Sigmoid colon (tissue), 7 donors: ENCODE data around the gene HMSD. TPM values are rescaled to one million over a fixed set of nuclear protein-coding genes. Genes with fewer than 3 reads are reported as not detected.
"Not testable (repeated sequence)": the region's sequence is repeated elsewhere in the genome, so short reads cannot be mapped to it uniquely, and the experiment has no call there.

Experiments used
- DNase-seq: peaks from one replicate; pipeline ENCODE4 v3.0.0-alpha.2; 2019
- H3K27ac ChIP-seq, 4 donors: fragments of 200-600 bp; sonication (generic); one replicate each; pipeline ENCODE4 v1.5.1; 2016 to 2019; ENCODE audit warnings: mild to moderate bottlenecking in 1 of 4
- H3K27me3 ChIP-seq, 3 donors: fragments of 200-600 bp; sonication (generic); one replicate each; pipeline ENCODE4 v1.5.1; 2019; ENCODE audit warnings: mild to moderate bottlenecking in 1 of 3
- H3K36me3 ChIP-seq, 4 donors: fragments of 200-600 bp; sonication (generic); one replicate each; pipeline ENCODE4 v1.5.1; 2016 to 2019
- H3K4me1 ChIP-seq, 4 donors: fragments of 200-600 bp; sonication (generic); one replicate each; pipeline ENCODE4 v1.5.1; 2017 to 2019
- H3K4me3 ChIP-seq, 4 donors: fragments of 200-600 bp; sonication (generic); one replicate each; pipeline ENCODE4 v1.5.1; 2017 to 2019; ENCODE audit warnings: mild to moderate bottlenecking in 2 of 4, moderate library complexity in 1 of 4
- H3K9me3 ChIP-seq, 4 donors: fragments of 200-600 bp in 3 of 4; sonication (generic) in 3 of 4; one replicate each; pipeline versions ENCODE4 v1.5.1 to v1.6.1; 2013 to 2019
- CTCF ChIP-seq, 4 experiments: fragments of 450-650 bp in 3 of 4; fragments of 200-600 bp in 1 of 4; IDR thresholded peaks; one replicate each; pipeline ENCODE4 v1.5.1; 2016 to 2019; ENCODE audit warnings: antibody characterized with exemption in 4 of 4, mild to moderate bottlenecking in 3 of 4, moderate library complexity in 2 of 4
- EP300 ChIP-seq, 4 donors: sonication (generic); formaldehyde crosslinking; IDR thresholded peaks; one replicate each; pipeline ENCODE4 v1.6.1; 2017; ENCODE audit warnings: antibody characterized with exemption in 4 of 4
- POLR2A ChIP-seq, 2 donors: fragments of 450-650 bp; IDR thresholded peaks; one replicate each; pipeline ENCODE4 v1.6.1; 2016; ENCODE audit warnings: antibody characterized with exemption in 2 of 2, mild to moderate bottlenecking in 2 of 2, moderate library complexity in 2 of 2
- POLR2AphosphoS5 ChIP-seq, 4 donors: sonication (generic); formaldehyde crosslinking; IDR thresholded peaks; one replicate each; pipeline ENCODE4 v1.6.1; 2017; ENCODE audit warnings: antibody characterized with exemption in 4 of 4
- WGBS, 2 donors: extraction: QIAGEN DNeasy Blood & Tissue Kit; methylation state at CpG; one replicate each; pipeline ENCODE4 v1.1.7; 2013; 5-methylcytosine and 5-hydroxymethylcytosine counted together
- intact Hi-C: fragments of 100-400 bp; cut with DNase I; formaldehyde crosslinking; loops from one replicate; pipeline ENCODE4 v1.15.1; 2023
- polyA plus RNA-seq, 3 donors: library from polyadenylated mRNA; stranded (reverse); fragments of 200-250 nt; gene quantifications; one replicate each; pipeline ENCODE4 v1.2.3, GENCODE V29; 2013
- total RNA-seq, 4 donors: library from RNA; depleted of rRNA; stranded (reverse); fragments of >200 nt; gene quantifications; one replicate each; pipeline ENCODE4 v1.1.0, GENCODE V29; 2016
- donor health status: healthy with polysubstance abuse.
- donor health status: Bipolar disorder and iron deficiency.
- donor health status: healthy.

HMSD gene
- total and polyA plus RNA-seq, 7 donors = 0.54 TPM; not detected in 6

- H3K27me3 ChIP-seq = no peaks in the 10 kb centered on the region
- no peaks in the 10 kb centered on the region for H3K9me3 ChIP-seq
- H3K4me1 ChIP-seq = peaks cover 0 to 2% (median under 1%) of the 10 kb centered on the region in 4 donors
- no peak overlapping the region for H3K4me3 ChIP-seq
- intact Hi-C loops = no loop called here
- TF ChIP-seq POLR2A (IDR thresholded peaks at IDR 0.05) (no peak), POLR2AphosphoS5 (IDR thresholded peaks at IDR 0.05) (no peak), EP300 (IDR thresholded peaks at IDR 0.05) (no peak)
- H3K36me3 ChIP-seq = no peaks in the 10 kb centered on the region
- no peak overlapping the region for H3K27ac ChIP-seq
- WGBS, 2 donors = 84 to 90% methylated on average over 3 of the region's 3 CpGs
- DNase-seq = no peak
These were observed 18.2 kb upstream of the HMSD start for GRCh38 chr18:63930773-63931354.

GRCh38 chr18:63936156-63936931 is 12.8 kb upstream of the HMSD start:
- Histone ChIP-seq H3K4me1 (peaks cover 0 to 12% (median 9%) of the 10 kb centered on the region in 4 donors), H3K27me3 (peaks cover 0 to 8% (median 0%) of the 10 kb centered on the region in 3 donors), H3K9me3 (no peaks in the 10 kb centered on the region), H3K27ac (peak overlapping the region in 1 of 4 donors; percentile 5), H3K36me3 (no peaks in the 10 kb centered on the region), H3K4me3 (peak overlapping the region; percentile 34 to 61 (median 50))
- intact Hi-C loops = loop anchor here (5.0 kb wide), 1 partner anchor 419 kb away; no protein-coding TSS in a partner anchor
- DNase-seq = peak; percentile 88
- WGBS, 2 donors = 2 to 4% methylated on average over 54 of the region's 54 CpGs
- TF ChIP-seq CTCF (IDR thresholded peaks at IDR 0.05) = peak; percentile 20 to 79 (median 42)
- no peak for TF ChIP-seq EP300 (IDR thresholded peaks at IDR 0.05)
- no peak for TF ChIP-seq POLR2A (IDR thresholded peaks at IDR 0.05)
- no peak for TF ChIP-seq POLR2AphosphoS5 (IDR thresholded peaks at IDR 0.05)

- Histone ChIP-seq H3K36me3 (no peaks in the 10 kb centered on the region), H3K27me3 (peaks cover 0 to 8% (median 0%) of the 10 kb centered on the region in 3 donors), H3K4me1 (peaks cover 0 to 12% (median 9%) of the 10 kb centered on the region in 4 donors), H3K27ac (no peak overlapping the region), H3K9me3 (no peaks in the 10 kb centered on the region), H3K4me3 (peak overlapping the region in 3 of 4 donors; percentile 48 to 61 (median 53))
- 44 to 47% methylated on average over 19 of the region's 19 CpGs for WGBS, 2 donors
- TF ChIP-seq CTCF (IDR thresholded peaks at IDR 0.05) = no peak
- no peak for TF ChIP-seq POLR2A (IDR thresholded peaks at IDR 0.05)
- TF ChIP-seq EP300 (IDR thresholded peaks at IDR 0.05) = no peak
- TF ChIP-seq POLR2AphosphoS5 (IDR thresholded peaks at IDR 0.05) = no peak
- intact Hi-C loops = loop anchor here (5.0 kb wide), 1 partner anchor 420 kb away; no protein-coding TSS in a partner anchor
- no peak for DNase-seq
These were observed 12.1 kb upstream of the HMSD start for GRCh38 chr18:63936932-63937393.

GRCh38 chr18:63940008-63940407 is 9.1 kb upstream of the HMSD start:
- TF ChIP-seq CTCF (IDR thresholded peaks at IDR 0.05) (no peak), POLR2AphosphoS5 (IDR thresholded peaks at IDR 0.05) (no peak), POLR2A (IDR thresholded peaks at IDR 0.05) (no peak), EP300 (IDR thresholded peaks at IDR 0.05) (no peak)
- Histone ChIP-seq H3K27me3 (peaks cover 0 to 9% (median 0%) of the 10 kb centered on the region in 3 donors), H3K4me1 (peaks cover 0 to 12% (median 9%) of the 10 kb centered on the region in 4 donors), H3K36me3 (no peaks in the 10 kb centered on the region), H3K9me3 (no peaks in the 10 kb centered on the region), H3K4me3 (no peak overlapping the region), H3K27ac (no peak overlapping the region)
- intact Hi-C loops = no loop called here
- 81 to 92% methylated on average over 8 of the region's 8 CpGs for WGBS, 2 donors
- DNase-seq = no peak

- intact Hi-C loops, H3K4me3 ChIP-seq, H3K9me3 ChIP-seq, DNase-seq, H3K36me3 ChIP-seq, H3K27ac ChIP-seq: not testable (repeated sequence)
- Histone ChIP-seq H3K4me1 (peaks cover 0 to 12% (median 9%) of the 10 kb centered on the region in 4 donors), H3K27me3 (peaks cover 0 to 14% (median 0%) of the 10 kb centered on the region in 3 donors)
- 85% methylated on average over 17 of the region's 17 CpGs for WGBS, 2 donors
These were observed 8.5 kb upstream of the HMSD start for GRCh38 chr18:63940543-63941050.
